Lung microvascular endothelial cell (primary cell): ENCODE data around the gene COX6B1. TPM values are rescaled to one million over a fixed set of nuclear protein-coding genes. Genes with fewer than 3 reads are reported as not detected.
A peak's percentile ranks its signal among the peaks of the same experiment; 100 is the strongest.
"Not testable (repeated sequence)": the region's sequence is repeated elsewhere in the genome, so short reads cannot be mapped to it uniquely, and the experiment has no call there.

Experiments used
- DNase-seq, 2 donors: peaks; one replicate each; pipeline versions ENCODE4 v3.0.0 to v3.0.0-alpha.2; 2010; ENCODE audit warnings: low read depth in 2 of 2
- total RNA-seq: library from RNA; depleted of rRNA; stranded (reverse); fragments of >200 nt; gene quantifications from 2 replicates; pipeline ENCODE4 v1.2.1, GENCODE V29; 2014

COX6B1 gene, protein sequence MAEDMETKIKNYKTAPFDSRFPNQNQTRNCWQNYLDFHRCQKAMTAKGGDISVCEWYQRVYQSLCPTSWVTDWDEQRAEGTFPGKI
- total RNA-seq: 287 and 398 TPM in 2 replicates

DNA sequence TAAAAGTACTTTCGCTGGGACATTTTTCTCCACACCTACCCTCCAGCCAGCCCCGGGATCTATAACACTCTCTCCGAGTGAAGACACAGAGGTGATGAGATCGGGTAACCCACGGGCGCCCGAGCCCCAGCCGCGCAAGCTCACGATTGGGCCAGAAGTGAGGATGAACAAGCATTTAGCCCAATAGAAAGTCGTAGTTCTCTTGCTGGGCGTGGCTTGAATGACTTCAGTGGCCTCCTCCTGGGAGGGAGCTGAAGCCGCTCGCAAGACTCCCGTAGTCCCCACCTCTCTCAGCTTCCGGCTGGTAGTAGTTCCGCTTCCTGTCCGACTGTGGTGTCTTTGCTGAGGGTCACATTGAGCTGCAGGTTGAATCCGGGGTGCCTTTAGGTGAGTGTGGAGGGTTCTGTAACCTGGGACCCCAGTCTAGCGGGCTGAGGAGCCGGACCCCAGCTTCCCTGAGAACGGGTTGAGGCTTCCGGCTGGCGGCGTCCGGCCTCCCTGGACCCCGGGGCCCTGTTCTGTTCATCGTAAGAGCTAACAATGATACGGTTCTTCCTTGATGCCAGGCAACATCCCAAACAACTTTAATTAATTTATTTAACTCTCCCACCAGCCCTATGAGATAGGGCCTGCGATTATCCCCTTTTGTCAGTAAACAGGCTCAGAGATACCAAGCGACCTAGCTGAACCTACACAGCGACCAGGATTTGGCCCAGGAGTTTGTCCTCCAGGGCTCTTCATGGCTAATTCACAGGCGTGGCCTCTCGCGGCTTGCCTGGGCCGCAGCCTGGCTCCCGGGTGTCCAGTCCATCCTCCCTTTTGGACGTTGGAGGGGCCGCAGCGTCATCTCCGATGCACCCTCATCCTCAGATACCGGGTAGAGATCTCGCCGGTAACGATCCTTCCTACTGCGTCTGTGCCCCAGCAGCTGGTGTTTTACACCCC is at the start of gene COX6B1:
Gene COX6B1 (plus strand): TSS at position 307 of the 945 bp plus-strand sequence. CDS start 2,921 bp downstream, outside the sequence.
- DNase-seq: peak; percentile 93 to 97

DNA sequence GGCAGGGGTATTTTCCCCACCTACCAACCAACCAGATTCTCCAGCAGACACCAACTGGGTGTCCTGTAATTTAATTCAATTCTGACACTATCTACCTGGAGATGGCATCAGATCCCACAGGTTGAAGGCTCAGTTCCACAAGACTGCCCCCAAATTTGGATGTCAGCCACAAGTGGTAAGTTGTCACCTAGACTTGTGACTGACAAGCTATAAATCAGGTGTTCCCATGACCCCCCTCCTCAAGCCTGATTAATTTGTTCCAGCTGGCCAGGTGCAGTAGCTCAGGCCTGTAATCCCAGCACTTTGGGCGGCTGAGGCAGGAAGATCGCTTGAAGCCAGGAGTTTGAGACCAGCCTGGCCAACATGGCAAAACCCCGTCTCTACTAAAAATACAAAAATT is 46.2 kb upstream of the COX6B1 start:
- DNase-seq: no peak

DNA sequence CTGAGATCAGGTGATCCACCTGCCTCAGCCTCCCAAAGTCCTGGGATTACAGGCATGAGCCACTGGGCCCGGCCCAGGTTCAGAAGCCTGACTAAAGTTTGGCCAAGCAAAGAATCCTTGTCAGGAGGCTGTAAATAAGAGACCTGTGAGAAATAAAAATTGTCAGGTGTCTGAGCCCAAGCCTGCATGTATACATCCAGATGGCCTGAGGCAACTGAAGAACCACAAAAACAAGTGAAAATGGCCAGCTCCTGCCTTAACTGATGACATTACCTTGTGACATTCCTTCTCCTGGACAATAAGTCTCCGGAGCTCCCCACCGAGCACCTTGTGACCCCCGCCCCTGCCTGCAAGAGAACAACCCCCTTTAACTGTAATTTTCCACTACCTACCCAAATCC is 43.7 kb upstream of the COX6B1 start:
- not testable (repeated sequence) for DNase-seq

DNA sequence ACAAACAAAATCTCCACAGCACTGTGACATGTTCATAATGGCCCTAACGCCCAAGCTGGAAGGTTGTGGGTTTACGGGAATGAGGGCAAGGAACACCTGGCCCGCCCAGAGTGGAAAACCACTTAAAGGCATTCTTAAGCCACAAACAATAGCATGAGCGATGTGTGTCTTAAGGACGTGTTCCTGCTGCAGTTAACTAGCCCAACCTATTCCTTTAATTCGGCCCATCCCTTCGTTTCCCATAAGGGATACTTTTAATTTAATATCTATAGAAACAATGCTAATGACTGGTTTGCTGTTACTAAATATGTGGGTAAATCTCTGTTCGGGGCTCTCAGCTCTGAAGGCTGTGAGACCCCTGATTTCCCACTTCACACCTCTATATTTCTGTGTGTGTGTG is 41.0 kb upstream of the COX6B1 start:
- DNase-seq: not testable (repeated sequence)

DNA sequence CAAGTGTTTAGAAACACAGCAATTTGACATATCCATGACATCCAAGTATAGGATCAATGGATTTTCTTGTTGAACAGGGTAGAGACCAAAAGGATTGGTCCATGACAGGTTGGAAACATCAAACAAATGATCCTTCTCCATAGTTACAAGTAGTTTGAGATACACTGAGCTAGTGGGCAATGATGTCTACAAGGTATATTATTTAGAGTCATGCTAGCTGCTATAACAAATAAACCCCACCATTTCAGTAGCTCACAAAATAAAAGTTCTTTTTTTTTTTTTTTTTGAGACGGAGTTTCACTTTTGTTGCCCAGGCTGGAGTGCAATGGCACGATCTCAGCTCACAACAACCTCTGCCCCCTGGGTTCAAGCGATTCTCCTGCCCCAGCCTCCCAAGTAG is 40.5 kb upstream of the COX6B1 start:
- DNase-seq: no peak

DNA sequence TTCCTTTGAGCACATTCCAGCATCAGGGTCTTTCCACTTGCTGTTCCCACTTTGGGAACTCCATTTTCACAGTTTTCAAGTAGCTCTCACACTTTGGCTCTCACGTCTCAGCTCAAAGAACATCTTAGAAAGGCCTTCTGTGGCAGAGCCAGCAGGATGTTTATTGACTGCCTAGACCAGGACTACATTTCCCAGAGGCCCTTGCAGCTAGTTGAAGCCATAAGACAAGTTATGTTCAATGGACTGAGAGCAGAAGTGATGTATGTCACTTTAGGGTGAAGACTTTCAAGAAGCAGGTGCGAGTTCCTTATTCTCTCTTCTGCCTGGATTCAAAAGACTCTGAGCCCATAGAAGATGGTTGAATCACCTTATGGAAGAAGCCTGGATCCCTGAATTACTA is 39.9 kb upstream of the COX6B1 start:
- no peak for DNase-seq

DNA sequence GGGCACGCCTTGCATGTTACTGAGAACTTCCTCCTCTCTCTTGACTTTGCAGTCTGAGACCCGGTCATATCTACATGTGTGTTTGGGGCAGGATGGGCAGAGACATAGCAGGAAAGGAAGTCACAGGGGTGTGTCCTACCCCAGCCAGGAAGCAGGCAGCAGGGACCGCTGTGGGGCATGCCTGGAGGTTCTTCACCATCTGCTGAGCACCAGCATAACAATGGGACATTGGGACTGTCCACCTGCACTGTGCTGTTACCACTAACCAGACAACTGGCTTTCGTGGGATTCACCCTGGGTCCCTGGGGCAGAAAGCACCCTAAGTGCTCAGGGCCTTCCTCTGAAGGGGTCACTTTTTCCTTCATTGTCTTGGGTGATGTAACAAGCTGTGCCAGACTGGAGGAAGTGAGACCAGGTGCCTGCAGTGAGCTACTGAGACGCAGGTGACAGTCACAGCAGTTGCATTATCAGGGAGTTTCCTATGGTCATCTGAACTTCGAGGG is 38.2 kb upstream of the COX6B1 start:
- DNase-seq: no peak

DNA sequence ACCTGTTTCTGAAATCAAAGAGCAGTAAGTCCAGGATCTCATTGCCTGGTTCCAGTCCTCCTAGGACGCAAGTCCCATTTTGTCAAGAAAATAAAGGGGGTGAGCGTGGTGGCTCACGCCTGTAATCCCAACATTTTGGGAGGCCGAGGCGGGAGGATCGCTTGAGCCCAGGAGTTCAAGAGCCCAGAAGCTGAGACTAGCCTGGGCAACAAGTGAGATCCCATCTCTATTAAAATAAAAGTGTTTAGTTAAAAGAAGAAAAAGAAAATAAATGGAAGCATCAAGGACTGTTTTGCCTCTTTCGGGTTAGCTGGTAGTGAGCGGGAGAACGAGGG is 35.9 kb upstream of the COX6B1 start:
- DNase-seq: no peak

DNA sequence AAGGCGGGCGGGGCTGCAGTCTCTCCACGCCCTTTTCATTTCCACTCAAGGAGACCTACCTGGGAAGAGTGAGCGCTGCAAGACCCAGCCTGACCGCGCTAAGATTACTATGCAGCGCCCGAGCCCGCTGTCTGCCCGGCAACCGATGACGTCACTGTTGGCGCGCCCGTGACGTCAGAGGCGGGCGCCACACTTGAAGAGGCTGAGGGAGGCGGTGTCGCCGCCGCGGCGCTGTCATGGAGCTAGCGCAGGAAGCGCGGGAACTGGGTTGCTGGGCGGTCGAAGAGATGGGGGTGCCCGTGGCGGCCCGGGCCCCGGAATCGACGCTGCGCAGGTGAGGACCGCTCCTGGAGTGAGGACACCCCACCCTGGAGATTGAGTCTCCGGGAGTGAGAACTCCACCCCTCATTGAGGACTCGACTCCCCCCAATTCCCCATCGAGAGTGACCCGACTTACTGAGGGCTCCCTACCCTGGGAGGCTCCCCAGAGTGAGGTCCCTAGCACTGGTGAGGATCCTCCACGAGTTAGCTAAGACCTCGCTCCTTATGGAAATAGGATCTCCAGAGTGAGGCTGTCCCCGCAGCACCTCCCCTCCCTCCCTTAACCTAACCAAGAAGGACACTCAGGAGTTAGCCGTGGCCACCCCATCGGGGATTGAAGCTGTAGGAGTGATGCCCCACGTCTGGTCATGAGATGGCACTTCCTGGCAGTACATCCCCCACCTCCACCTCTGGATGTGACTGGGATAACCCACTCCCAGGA is 35.4 kb upstream of the COX6B1 start, which contains the start of gene HAUS5:
Gene HAUS5 (plus strand): TSS at position 177 of the 763 bp plus-strand sequence. CDS start 60 bp downstream, at position 237.
- DNase-seq: peak; percentile 93 to 94

DNA sequence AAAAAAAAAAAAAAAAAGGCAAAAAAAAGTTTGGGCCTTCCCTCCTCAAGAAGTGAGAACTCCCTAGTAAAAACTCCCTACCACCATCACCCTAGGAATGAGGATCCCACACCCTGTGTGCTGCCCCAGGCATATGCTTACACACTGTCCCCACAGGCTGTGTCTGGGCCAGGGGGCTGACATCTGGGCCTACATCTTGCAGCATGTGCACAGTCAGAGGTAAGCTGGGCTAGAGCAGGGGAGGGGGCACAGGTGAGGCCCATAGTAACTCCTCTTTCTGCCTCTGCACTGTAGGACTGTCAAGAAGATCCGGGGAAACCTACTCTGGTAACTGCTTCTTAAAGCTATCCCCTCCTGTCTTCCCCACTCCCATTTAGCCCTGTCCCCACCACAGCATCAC is 34.5 kb upstream of the COX6B1 start:
- no peak for DNase-seq

DNA sequence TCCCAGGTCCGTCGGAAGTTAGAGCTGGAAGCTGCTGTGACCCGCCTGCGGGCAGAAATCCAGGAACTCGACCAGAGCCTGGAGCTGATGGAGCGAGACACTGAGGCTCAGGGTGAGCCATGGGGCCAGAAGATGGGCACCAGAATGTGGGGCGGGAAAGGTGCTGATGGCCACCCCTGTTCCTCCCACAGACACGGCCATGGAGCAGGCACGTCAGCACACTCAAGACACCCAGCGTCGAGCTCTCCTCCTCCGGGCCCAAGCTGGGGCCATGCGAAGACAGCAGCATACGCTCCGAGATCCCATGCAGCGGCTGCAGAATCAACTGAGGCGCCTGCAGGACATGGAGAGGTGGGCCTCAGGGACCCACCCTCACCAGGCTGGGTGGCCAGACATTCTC is 33.1 kb upstream of the COX6B1 start:
- DNase-seq: no peak

DNA sequence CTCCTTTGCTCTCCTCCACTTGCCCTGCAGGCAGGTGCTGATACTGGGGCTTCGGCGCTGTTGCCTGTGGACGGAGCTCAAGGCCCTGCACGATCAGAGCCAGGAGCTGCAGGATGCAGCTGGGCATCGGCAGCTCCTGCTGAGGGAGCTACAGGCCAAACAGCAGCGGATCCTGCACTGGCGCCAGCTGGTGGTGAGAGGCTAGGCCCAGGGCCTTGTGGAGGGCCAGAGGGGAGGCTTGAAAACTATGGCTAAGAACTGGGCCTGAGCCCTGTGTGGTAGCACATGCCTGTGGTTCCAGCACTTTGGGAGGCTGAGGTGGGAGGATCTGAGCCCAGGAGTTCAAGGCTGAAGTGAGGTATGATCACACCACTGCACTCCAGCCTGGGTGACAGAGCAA is 29.3 kb upstream of the COX6B1 start:
- no peak for DNase-seq

DNA sequence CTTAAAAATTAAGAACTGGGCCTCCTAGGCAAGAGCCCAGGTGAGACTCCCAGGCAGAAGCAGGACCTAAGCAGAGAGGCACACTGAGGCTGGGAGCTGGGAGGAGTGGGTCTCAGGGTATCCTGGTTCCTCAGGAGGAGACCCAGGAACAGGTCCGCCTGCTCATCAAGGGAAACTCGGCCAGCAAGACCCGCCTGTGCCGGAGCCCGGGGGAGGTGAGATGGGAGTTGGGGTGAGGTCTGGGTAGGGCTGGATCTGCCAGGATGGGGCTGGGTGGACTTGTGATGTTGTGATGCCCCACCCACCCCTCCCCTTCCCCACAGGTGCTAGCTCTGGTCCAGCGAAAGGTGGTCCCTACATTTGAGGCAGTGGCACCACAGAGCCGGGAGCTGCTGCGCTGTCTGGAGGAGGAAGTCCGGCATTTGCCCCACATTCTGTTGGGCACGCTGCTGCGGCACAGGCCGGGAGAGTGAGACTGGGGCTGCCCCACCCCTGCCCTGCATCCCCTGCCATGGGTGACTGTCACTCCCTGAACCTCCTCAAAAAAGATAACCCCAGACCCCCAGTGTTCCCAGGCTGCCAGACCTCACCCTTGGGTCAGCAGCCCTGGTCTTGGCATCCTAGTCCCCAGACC is 28.7 kb upstream of the COX6B1 start:
- no peak for DNase-seq

DNA sequence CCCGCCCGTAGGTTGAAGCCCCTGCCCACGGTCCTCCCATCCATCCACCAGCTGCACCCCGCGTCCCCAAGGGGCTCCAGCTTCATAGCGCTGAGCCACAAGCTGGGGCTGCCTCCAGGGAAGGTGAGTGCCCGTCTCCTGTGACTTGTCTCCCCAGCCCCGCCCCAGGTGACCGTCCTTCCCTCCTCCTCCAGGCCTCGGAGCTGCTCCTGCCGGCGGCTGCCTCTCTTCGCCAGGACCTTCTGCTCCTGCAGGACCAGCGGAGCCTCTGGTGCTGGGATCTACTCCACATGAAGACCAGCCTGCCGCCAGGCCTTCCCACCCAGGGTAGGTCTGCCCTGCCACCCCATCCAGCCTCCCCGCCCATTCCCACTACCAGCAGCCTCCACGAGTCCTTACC is 28.1 kb upstream of the COX6B1 start:
- DNase-seq: no peak

DNA sequence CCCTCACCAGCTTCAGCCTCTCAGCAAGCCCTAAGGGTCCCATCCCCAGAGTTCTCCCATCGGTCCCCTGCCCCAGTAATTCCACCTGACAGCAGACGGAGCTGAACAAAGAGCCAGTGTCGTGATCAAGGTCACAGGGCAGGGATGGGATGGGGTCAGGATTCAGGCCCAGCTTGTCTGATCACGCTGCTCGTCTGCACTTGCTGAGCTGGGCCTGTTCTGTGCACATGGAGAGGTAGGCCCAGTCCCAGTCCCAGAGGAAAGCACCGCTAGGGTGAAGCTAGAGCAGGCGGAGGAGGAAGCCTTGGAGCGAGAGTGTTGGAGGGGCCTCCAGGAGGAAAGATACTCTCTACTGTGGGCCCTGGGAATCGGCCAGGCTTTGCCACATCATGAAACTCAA is 26.4 kb upstream of the COX6B1 start:
- DNase-seq: no peak

DNA sequence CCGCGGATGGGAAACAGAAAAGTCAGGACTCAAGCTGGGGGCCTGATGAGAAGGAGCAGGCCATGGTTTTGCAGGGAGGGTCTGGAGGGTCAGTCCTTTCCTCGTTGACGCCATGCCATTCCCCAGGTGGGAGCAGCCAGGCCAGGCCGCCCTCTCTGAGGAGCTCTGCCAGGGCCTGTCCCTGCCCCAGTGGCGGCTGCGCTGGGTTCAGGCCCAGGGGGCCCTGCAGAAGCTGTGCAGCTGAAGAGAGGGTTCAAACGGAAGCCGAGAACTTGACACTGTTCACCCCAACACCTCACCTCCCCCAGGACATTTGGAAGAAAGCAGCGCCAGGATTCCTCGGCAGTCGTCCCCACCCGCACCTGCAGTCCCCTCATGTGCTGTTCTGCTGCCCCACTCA is 25.4 kb upstream of the COX6B1 start:
- no peak for DNase-seq

DNA sequence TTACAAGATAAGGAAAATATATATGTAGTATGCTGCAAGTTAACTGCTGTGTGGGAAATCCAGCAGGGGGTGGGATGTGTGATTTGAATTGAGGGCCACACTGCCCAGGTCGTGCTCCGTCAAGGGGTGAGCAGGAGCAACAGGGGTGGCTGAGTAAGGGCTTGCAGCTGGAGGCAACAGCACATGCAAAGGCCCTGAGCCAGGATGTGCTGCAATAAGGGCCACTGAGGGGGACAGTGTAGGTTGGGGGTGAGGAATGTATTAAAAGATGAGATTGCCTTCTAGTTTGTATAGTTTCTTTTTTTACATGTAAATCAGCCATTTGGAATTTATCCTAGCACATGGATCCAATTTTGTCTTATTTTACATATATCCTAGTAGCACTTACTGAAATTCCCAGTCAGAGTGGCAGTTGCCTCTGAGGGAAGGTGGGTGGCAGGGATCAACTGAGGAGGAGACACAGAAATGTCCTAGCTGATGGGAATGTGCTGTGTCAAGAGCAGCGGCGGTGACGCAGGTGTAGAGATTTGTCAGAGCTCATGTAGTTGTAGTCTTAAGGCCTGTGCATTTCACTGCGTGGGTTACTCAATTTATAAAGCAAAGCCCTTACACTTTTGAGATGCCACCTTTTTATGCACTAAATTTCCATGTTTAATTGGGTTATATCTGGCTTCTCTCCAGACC is 24.7 kb upstream of the COX6B1 start:
- no peak for DNase-seq

DNA sequence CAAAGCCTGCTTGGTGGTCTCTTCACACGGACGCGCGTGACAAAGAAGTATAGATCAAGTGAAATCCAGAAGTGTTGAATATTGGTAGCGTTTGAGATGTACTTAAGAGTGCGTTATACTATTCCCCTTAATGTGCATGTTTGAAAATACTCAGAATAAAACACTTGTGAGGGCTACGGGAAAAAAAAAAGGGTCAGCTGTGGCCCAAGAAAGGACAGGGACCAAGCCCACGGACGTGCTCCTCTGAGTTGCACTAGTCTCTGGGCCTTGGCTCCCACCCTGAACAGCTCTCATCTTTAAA is 19.9 kb upstream of the COX6B1 start:
- no peak for DNase-seq

DNA sequence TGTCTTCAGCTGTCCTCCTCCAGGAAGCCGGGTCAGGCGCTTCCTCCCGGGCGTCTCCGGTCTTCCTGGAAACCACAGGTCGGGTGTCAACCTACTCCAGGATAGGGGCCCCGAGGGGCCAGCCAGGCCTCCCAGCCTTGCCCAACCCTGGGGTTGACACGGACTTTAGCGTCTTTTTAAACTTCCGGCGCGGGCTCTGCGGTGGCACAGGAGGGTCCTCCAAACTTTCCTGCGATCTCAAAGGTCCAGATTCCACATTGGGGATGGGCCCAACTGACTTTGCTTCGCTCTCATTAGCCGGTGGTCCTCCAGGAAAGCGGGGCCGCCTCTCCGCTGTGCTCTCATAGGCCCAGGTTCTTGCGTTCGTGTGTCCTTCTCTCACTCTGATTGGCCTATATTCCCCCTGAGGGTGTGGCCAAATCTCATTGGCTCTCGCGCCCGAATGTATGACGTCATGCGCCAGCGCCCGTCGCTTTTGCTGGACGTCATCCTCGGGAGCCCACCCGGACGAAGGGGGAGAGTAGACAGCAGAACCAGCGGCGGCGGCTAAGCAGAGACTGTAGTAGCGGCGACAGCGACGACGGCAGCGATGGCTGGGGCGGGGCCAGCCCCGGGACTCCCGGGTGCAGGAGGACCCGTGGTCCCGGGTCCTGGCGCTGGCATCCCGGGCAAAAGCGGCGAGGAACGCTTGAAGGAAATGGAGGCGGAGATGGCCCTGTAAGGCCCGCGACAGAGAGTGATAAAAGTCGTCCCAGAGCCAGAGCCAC is 19.4 kb upstream of the COX6B1 start, which contains the start of gene RBM42:
Gene RBM42 (plus strand): TSS at position 472 of the 767 bp plus-strand sequence. CDS start 118 bp downstream, at position 590.
- DNase-seq: peak; percentile 99

DNA sequence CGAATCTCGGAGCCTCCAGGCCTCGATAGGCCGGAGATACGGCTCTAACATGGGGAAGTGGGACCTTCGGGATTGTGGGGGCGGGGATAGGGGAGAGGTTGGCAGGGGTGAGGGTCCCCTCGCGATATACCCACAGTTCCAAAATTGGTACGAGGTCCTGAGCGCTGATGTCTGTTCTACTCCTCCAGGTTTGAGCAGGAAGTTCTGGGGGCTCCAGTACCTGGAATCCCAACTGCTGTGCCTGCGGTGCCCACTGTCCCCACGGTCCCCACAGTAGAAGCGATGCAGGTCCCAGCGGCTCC is 18.8 kb upstream of the COX6B1 start:
- DNase-seq: no peak
